Naive thymus-derived CD4-positive, alpha-beta T cell (primary cell): ENCODE measurements around the gene KIN. TPM values are rescaled to one million over a fixed set of nuclear protein-coding genes. Genes with fewer than 3 reads are reported as not detected.
"Not testable (repeated sequence)": the region's sequence is repeated elsewhere in the genome, so short reads cannot be mapped to it uniquely, and the experiment has no call there.

Experiments
- ATAC-seq: fragments of 150-1000 bp; cut with Tn5 transposase; 2 replicates; pipeline ENCODE4 v1.10.0; 2021; ENCODE audit warnings: mild to moderate bottlenecking, moderate library complexity
- CTCF ChIA-PET: fragments of 350-600 bp; sonication (Branson Sonifier 250); formaldehyde crosslinking; loops from one replicate; lab custom pipeline; 2021; ENCODE audit warnings: antibody characterized with exemption; lab: Charles Lee
- POLR2A ChIA-PET: fragments of 350-600 bp; sonication (Branson Sonifier 250); formaldehyde crosslinking; loops from one replicate; lab custom pipeline; 2021; ENCODE audit warnings: antibody characterized with exemption, inconsistent platforms; lab: Charles Lee
- DNase-seq, 9 donors: peaks; one replicate each; pipeline versions ENCODE4 v3.0.0 to v3.0.0-alpha.2; 2020 to 2022; ENCODE audit warnings: mixed read lengths in 1 of 9
- H3K27ac ChIP-seq: one replicate; pipeline ENCODE4 v1.7.0; 2013; ENCODE audit warnings: mild to moderate bottlenecking, low read depth, low read length, moderate library complexity
- H3K27me3 ChIP-seq, 2 donors: one replicate each; pipeline ENCODE4 v1.7.0; 2013; ENCODE audit warnings: low read length in 2 of 2, mild to moderate bottlenecking in 2 of 2, moderate library complexity in 2 of 2; ENCODE audit not compliant: control insufficient read depth in 2 of 2, insufficient read depth in 2 of 2
- H3K36me3 ChIP-seq, 3 experiments: 1 replicate in 2 of 3; 2 replicates in 1 of 3; pipeline ENCODE4 v1.7.0; 2013; ENCODE audit warnings: low read length in 3 of 3, mild to moderate bottlenecking in 3 of 3, moderate library complexity in 1 of 3; ENCODE audit not compliant: insufficient read depth in 3 of 3, control insufficient read depth in 2 of 3
- H3K4me1 ChIP-seq, 2 donors: one replicate each; pipeline ENCODE4 v1.7.0; 2013; ENCODE audit warnings: low read length in 2 of 2, mild to moderate bottlenecking in 2 of 2, moderate library complexity in 1 of 2; ENCODE audit not compliant: control insufficient read depth in 2 of 2, insufficient read depth in 2 of 2
- H3K4me3 ChIP-seq: 2 replicates; pipeline ENCODE4 v1.7.0; 2013; ENCODE audit warnings: mild to moderate bottlenecking, low read length
- H3K9me3 ChIP-seq, 3 experiments: 1 replicate in 2 of 3; 2 replicates in 1 of 3; pipeline ENCODE4 v1.7.0; 2013; ENCODE audit warnings: low read length in 3 of 3; ENCODE audit not compliant: control insufficient read depth in 2 of 3
- H3K27ac Mint-ChIP-seq, 9 donors: one replicate each; pipeline ENCODE4 v1.8.0; 2020 to 2022; ENCODE audit warnings: mixed read lengths in 9 of 9, mild to moderate bottlenecking in 8 of 9, moderate library complexity in 5 of 9, inconsistent platforms in 2 of 9
- H3K27me3 Mint-ChIP-seq, 5 donors: one replicate each; pipeline ENCODE4 v1.8.0; 2021 to 2022; ENCODE audit warnings: mixed read lengths in 5 of 5, mild to moderate bottlenecking in 1 of 5
- H3K36me3 Mint-ChIP-seq, 5 donors: one replicate each; pipeline ENCODE4 v1.8.0; 2020 to 2022; ENCODE audit warnings: mixed read lengths in 5 of 5, mild to moderate bottlenecking in 3 of 5, inconsistent platforms in 1 of 5
- H3K4me1 Mint-ChIP-seq, 7 donors: one replicate each; pipeline ENCODE4 v1.8.0; 2020 to 2022; ENCODE audit warnings: mixed read lengths in 7 of 7, mild to moderate bottlenecking in 3 of 7, inconsistent platforms in 1 of 7
- H3K4me3 Mint-ChIP-seq, 10 donors: one replicate each; pipeline ENCODE4 v1.8.0; 2020 to 2022; ENCODE audit warnings: mild to moderate bottlenecking in 10 of 10, mixed read lengths in 10 of 10, moderate library complexity in 6 of 10, inconsistent platforms in 2 of 10
- H3K9me3 Mint-ChIP-seq, 11 donors: one replicate each; pipeline ENCODE4 v1.8.0; 2020 to 2022; ENCODE audit warnings: mixed read lengths in 11 of 11, mild to moderate bottlenecking in 4 of 11, inconsistent platforms in 1 of 11, moderate library complexity in 1 of 11
- intact Hi-C, 2 donors: fragments of 100-400 bp; cut with micrococcal nuclease; formaldehyde crosslinking; loops; one replicate each; pipeline ENCODE4 v1.15.1; 2023
- polyA plus RNA-seq, 2 donors: library from polyadenylated mRNA; unstranded; fragments of 300-500 nt; fragmentation: Illumina TruSeq; gene quantifications; one replicate each; pipeline ENCODE4 v1.2.3, GENCODE V29; 2021
- total RNA-seq, 6 experiments: library from RNA in 5 of 6; stranded (reverse) in 5 of 6; gene quantifications; 1 replicate in 5 of 6; 2 replicates in 1 of 6; pipeline ENCODE4 v1.2.3 and lab custom pipeline; 2021 to 2026

The KIN gene
- total and polyA plus RNA-seq, 7 experiments from 2014 or later, result 3.5 to 18.4 (median 8.7) TPM

- Mint-ChIP-seq H3K9me3 (no peaks in the 10 kb centered on the region), H3K4me3 (peak overlapping the region in 1 of 10 donors; percentile 73), H3K36me3 (peaks cover 6 to 23% (median 21%) of the 10 kb centered on the region in 5 donors), H3K27me3 (no peaks in the 10 kb centered on the region), H3K27ac (peak overlapping the region in 2 of 9 donors; percentile 45 to 73), H3K4me1 (peaks cover 50 to 77% (median 59%) of the 10 kb centered on the region in 7 donors)
- Histone ChIP-seq H3K4me3 (peak overlapping the region; percentile 79), H3K36me3 (peaks cover 0 to 7% (median 0%) of the 10 kb centered on the region in 3 experiments), H3K27ac (peak overlapping the region; percentile 84), H3K27me3 (no peaks in the 10 kb centered on the region), H3K9me3 (no peaks in the 10 kb centered on the region), H3K4me1 (peaks cover 25 to 35% of the 10 kb centered on the region in 2 donors)
- intact Hi-C loops, result loop anchor here (2.0 to 10.0 kb wide), 5 partner anchors 263 to 1975 kb away; partner anchors contain the start of genes GATA3 (in 1 of the 2), GDI2 (in 1 of the 2) and SFMBT2 (in 1 of the 2)
- DNase-seq (no peak), ATAC-seq (no peak)
- ChIA-PET POLR2A (interaction anchor here (0.6 to 3.8 kb wide), 2 partner anchors 13 to 29 kb away, joined by 3 to 70 read pairs; partner anchors contain the start of gene TAF3), CTCF (no interaction called here)
Observed at GRCh38 chr10:7789390-7789789, 1.6 kb upstream of the KIN start.

GRCh38 chr10:7788639-7789286, 970 bp upstream of the KIN start:
- ChIA-PET POLR2A (interaction anchor here (0.8 to 3.8 kb wide), 11 partner anchors 8 to 1308 kb away, joined by 3 to 70 read pairs (median 5); partner anchors contain the start of gene TAF3), CTCF (interaction anchor here (0.6 to 1.0 kb wide), 2 partner anchors 9 to 28 kb away, joined by 4 read pairs; no protein-coding TSS in a partner anchor)
- H3K4me1 Mint-ChIP-seq, result peaks cover 50 to 77% (median 57%) of the 10 kb centered on the region in 7 donors
- DNase-seq, result peak in 1 of 9 donors; percentile 1
- peaks cover 6 to 24% (median 21%) of the 10 kb centered on the region in 5 donors for H3K36me3 Mint-ChIP-seq
- ATAC-seq, result no peak
- Histone ChIP-seq H3K4me1 (peaks cover 21 to 29% of the 10 kb centered on the region in 2 donors), H3K36me3 (peaks cover 0 to 7% (median 0%) of the 10 kb centered on the region in 3 experiments), H3K9me3 (no peaks in the 10 kb centered on the region), H3K4me3 (peak overlapping the region; percentile 79), H3K27ac (peak overlapping the region; percentile 84), H3K27me3 (no peaks in the 10 kb centered on the region)
- H3K4me3 Mint-ChIP-seq, result no peak overlapping the region
- H3K9me3 Mint-ChIP-seq, result no peaks in the 10 kb centered on the region
- intact Hi-C loops, result loop anchor here (1.0 to 10.0 kb wide), 9 partner anchors 30 to 1974 kb away; partner anchors contain the start of genes TAF3 (in 2 of the 2), GATA3 (in 1 of the 2), GDI2 (in 1 of the 2) and SFMBT2 (in 1 of the 2)
- H3K27me3 Mint-ChIP-seq, result no peaks in the 10 kb centered on the region
- H3K27ac Mint-ChIP-seq, result peak overlapping the region in 1 of 9 donors; percentile 90

- H3K4me1 ChIP-seq, result peaks cover 21 to 26% of the 10 kb centered on the region in 2 donors
- Mint-ChIP-seq H3K4me3 (no peak overlapping the region), H3K27ac (no peak overlapping the region), H3K4me1 (peaks cover 41 to 70% (median 50%) of the 10 kb centered on the region in 7 donors), H3K9me3 (no peaks in the 10 kb centered on the region), H3K27me3 (no peaks in the 10 kb centered on the region), H3K36me3 (peaks cover 6 to 23% (median 12%) of the 10 kb centered on the region in 5 donors)
- H3K27me3 ChIP-seq, result no peaks in the 10 kb centered on the region
- ChIA-PET POLR2A (interaction anchor here (0.7 to 3.8 kb wide), 13 partner anchors 11 to 1223 kb away, joined by 3 to 70 read pairs (median 3); partner anchors contain the start of genes SFMBT2 and TAF3), CTCF (interaction anchor here (0.6 to 1.0 kb wide), 2 partner anchors 10 to 30 kb away, joined by 4 to 6 read pairs; no protein-coding TSS in a partner anchor)
- H3K4me3 ChIP-seq, result peak overlapping the region; percentile 79
- no peak for ATAC-seq
- intact Hi-C loops, result loop anchor here (5.0 to 10.0 kb wide), 4 partner anchors 265 to 1973 kb away; partner anchors contain the start of genes GATA3 (in 1 of the 2) and GDI2 (in 1 of the 2)
- H3K36me3 ChIP-seq, result peaks cover 0 to 7% (median 0%) of the 10 kb centered on the region in 3 experiments
- H3K27ac ChIP-seq, result peak overlapping the region; percentile 84
- peak in 2 of 9 donors; percentile 4 to 7 for DNase-seq
- no peaks in the 10 kb centered on the region for H3K9me3 ChIP-seq
Observed at GRCh38 chr10:7787150-7787856, 490 bp downstream of the KIN start.

GRCh38 chr10:7786430-7786829, 1.4 kb downstream of the KIN start:
- peaks cover 21 to 23% of the 10 kb centered on the region in 2 donors for H3K4me1 ChIP-seq

GRCh38 chr10:7782194-7782593, 5.6 kb downstream of the KIN start:
- DNase-seq, H3K9me3 ChIP-seq, H3K4me3 ChIP-seq, H3K27me3 Mint-ChIP-seq, H3K4me3 Mint-ChIP-seq, H3K4me1 ChIP-seq, H3K27ac Mint-ChIP-seq, ATAC-seq, H3K9me3 Mint-ChIP-seq, H3K27me3 ChIP-seq, CTCF ChIA-PET, H3K27ac ChIP-seq: not testable (repeated sequence)
- Mint-ChIP-seq H3K4me1 (peaks cover 15 to 34% (median 27%) of the 10 kb centered on the region in 7 donors), H3K36me3 (peaks cover 10 to 31% (median 21%) of the 10 kb centered on the region in 5 donors)
- intact Hi-C loops, result loop anchor here in 1 of 2 donors (10.0 kb wide), 2 partner anchors 553 to 1967 kb away; partner anchors contain the start of gene GDI2
- POLR2A ChIA-PET, result interaction anchor here (0.7 kb wide), 1 partner anchor 161 kb away, joined by 3 read pairs; no protein-coding TSS in a partner anchor
- H3K36me3 ChIP-seq, result peaks cover 0 to 41% (median 3%) of the 10 kb centered on the region in 3 experiments

More at GRCh38 chr10:7786430-7786829, 1.4 kb downstream of the KIN start:
- H3K36me3 Mint-ChIP-seq, result peaks cover 6 to 15% (median 7%) of the 10 kb centered on the region in 5 donors
- DNase-seq, result no peak
- Histone ChIP-seq H3K27me3 (no peaks in the 10 kb centered on the region), H3K4me3 (no peak overlapping the region), H3K27ac (no peak overlapping the region), H3K36me3 (peaks cover 0 to 7% (median 0%) of the 10 kb centered on the region in 3 experiments), H3K9me3 (no peaks in the 10 kb centered on the region)
- intact Hi-C loops, result loop anchor here (5.0 to 10.0 kb wide), 4 partner anchors 266 to 1972 kb away; partner anchors contain the start of genes GATA3 (in 1 of the 2) and GDI2 (in 1 of the 2)
- no peaks in the 10 kb centered on the region for H3K27me3 Mint-ChIP-seq
- H3K4me3 Mint-ChIP-seq, result no peak overlapping the region
- ChIA-PET POLR2A (interaction anchor here (3.8 kb wide), 1 partner anchor 32 kb away, joined by 70 read pairs; the partner anchor contains the start of gene TAF3), CTCF (no interaction called here)
- no peak for ATAC-seq
- H3K4me1 Mint-ChIP-seq, result peaks cover 33 to 61% (median 48%) of the 10 kb centered on the region in 7 donors
- H3K9me3 Mint-ChIP-seq, result no peaks in the 10 kb centered on the region
- H3K27ac Mint-ChIP-seq, result peak overlapping the region in 1 of 9 donors; percentile 44
